HepG2 (cell line): ENCODE data around the gene ZNF853. TPM values are rescaled to one million over a fixed set of nuclear protein-coding genes. Genes with fewer than 3 reads are reported as not detected.

ENCODE experiments used
- ARNT ChIP-seq: fragments of 450-650 bp; IDR thresholded peaks from 2 replicates; pipeline ENCODE4 v1.6.1; 2017
- ARNTL ChIP-seq: sonication (generic); formaldehyde crosslinking; IDR thresholded peaks from 2 replicates; pipeline ENCODE4 v1.4.0; 2020; ENCODE audit warnings: mild to moderate bottlenecking, missing genetic modification reagents
- CENPX ChIP-seq: sonication (generic); formaldehyde crosslinking; IDR thresholded peaks from 2 replicates; pipeline ENCODE4 v1.9.0; 2021; ENCODE audit warnings: mild to moderate bottlenecking, missing genetic modification reagents, moderate library complexity
- ELF1 ChIP-seq: sonication (generic); formaldehyde crosslinking; IDR thresholded peaks from 2 replicates; pipeline ENCODE4 v1.4.0; 2020; ENCODE audit warnings: missing genetic modification reagents
- MED13 ChIP-seq: sonication (generic); formaldehyde crosslinking; IDR thresholded peaks from 2 replicates; pipeline ENCODE4 v1.5.0; 2020; ENCODE audit warnings: missing genetic modification reagents
- MTA1 ChIP-seq: sonication (generic); formaldehyde crosslinking; IDR thresholded peaks from 2 replicates; pipeline ENCODE4 v1.4.0; 2020; ENCODE audit warnings: missing genetic modification reagents, mild to moderate bottlenecking, borderline replicate concordance
- SRSF9 ChIP-seq: fragments of 200-400 bp; formaldehyde crosslinking; IDR thresholded peaks from 2 replicates; pipeline ENCODE4 v1.6.1; 2018; ENCODE audit warnings: borderline replicate concordance, mild to moderate bottlenecking, low read depth, low read length; ENCODE audit not compliant: insufficient read depth, poor library complexity, severe bottlenecking
- STAG1 ChIP-seq: sonication (generic); formaldehyde crosslinking; IDR thresholded peaks from 2 replicates; pipeline ENCODE4 v1.4.0; 2020; ENCODE audit warnings: missing genetic modification reagents
- ZKSCAN5 ChIP-seq: sonication (generic); formaldehyde crosslinking; IDR thresholded peaks from 2 replicates; pipeline ENCODE4 v1.5.1; 2020; ENCODE audit warnings: mild to moderate bottlenecking, missing genetic modification reagents
- ZNF225 ChIP-seq: sonication (generic); formaldehyde crosslinking; IDR thresholded peaks from 2 replicates; pipeline ENCODE4 v1.4.0; 2020; ENCODE audit warnings: mild to moderate bottlenecking, missing genetic modification reagents
- ZNF432 ChIP-seq: sonication (generic); formaldehyde crosslinking; IDR thresholded peaks from 2 replicates; pipeline ENCODE4 v1.5.0; 2020; ENCODE audit warnings: missing genetic modification reagents, mild to moderate bottlenecking, borderline replicate concordance
- ZNF768 ChIP-seq: sonication (generic); formaldehyde crosslinking; IDR thresholded peaks from 2 replicates; pipeline ENCODE4 v1.4.0; 2020; ENCODE audit warnings: missing genetic modification reagents
- ZNF878 ChIP-seq: sonication (generic); formaldehyde crosslinking; IDR thresholded peaks from 2 replicates; pipeline ENCODE4 v1.8.1; 2023; ENCODE audit warnings: mild to moderate bottlenecking, missing genetic modification reagents, moderate library complexity
- polyA plus RNA-seq, 8 experiments: library from polyadenylated mRNA; depleted of rRNA in 3 of 8; stranded (reverse) in 7 of 8; unstranded in 1 of 8; fragments of >200 nt; fragmentation: Illumina TruSeq in 4 of 8; extraction: Trizol in 4 of 8; gene quantifications; 2 replicates each; pipeline versions ENCODE4 v1.2.1 to v1.2.3, GENCODE V29; 2011 to 2016; ENCODE audit warnings: low read depth in 4 of 8, missing spikeins in 1 of 8, mixed read lengths in 1 of 8; ENCODE audit not compliant: insufficient read depth in 1 of 8
- total RNA-seq, 5 experiments: library from RNA; depleted of rRNA; stranded (reverse); fragments of >200 nt; fragmentation: Illumina TruSeq; extraction: Trizol; gene quantifications; 2 replicates each; pipeline ENCODE4 v1.2.3, GENCODE V29; 2016; ENCODE audit warnings: low read depth in 1 of 5
- TF ChIP-seq, protein P1 (sequence below): sonication (generic); formaldehyde crosslinking; IDR thresholded peaks from 2 replicates; pipeline ENCODE4 v1.5.1; 2020; ENCODE audit warnings: mild to moderate bottlenecking, missing genetic modification reagents, moderate library complexity
- TF ChIP-seq, protein P2 (sequence below): sonication (generic); formaldehyde crosslinking; IDR thresholded peaks from 2 replicates; pipeline ENCODE4 v1.4.0; 2020; ENCODE audit warnings: missing genetic modification reagents
- TF ChIP-seq, protein P3 (sequence below): conservative IDR thresholded peaks from 2 replicates; pipeline ENCODE4 v1.6.1; 2018; ENCODE audit warnings: missing genetic modification reagents
- TF ChIP-seq, protein P4 (sequence below): sonication (generic); formaldehyde crosslinking; IDR thresholded peaks from 2 replicates; pipeline ENCODE4 v1.5.1; 2020; ENCODE audit warnings: missing genetic modification reagents, mild to moderate bottlenecking, borderline replicate concordance
- TF ChIP-seq, protein P5 (sequence below): sonication (generic); formaldehyde crosslinking; IDR thresholded peaks from 2 replicates; pipeline ENCODE4 v1.4.0; 2020; ENCODE audit warnings: missing genetic modification reagents
- TF ChIP-seq, protein P6 (sequence below): sonication (generic); formaldehyde crosslinking; IDR thresholded peaks from 2 replicates; pipeline ENCODE4 v1.8.0; 2022; ENCODE audit warnings: mild to moderate bottlenecking, missing genetic modification reagents, borderline replicate concordance

The ZNF853 gene
- total and polyA plus RNA-seq, 2 of the 13 experiments (the other 11 are each of a cell fraction or from before 2014, with no cell fraction given) = 2.1 to 6.2 TPM

DNA sequence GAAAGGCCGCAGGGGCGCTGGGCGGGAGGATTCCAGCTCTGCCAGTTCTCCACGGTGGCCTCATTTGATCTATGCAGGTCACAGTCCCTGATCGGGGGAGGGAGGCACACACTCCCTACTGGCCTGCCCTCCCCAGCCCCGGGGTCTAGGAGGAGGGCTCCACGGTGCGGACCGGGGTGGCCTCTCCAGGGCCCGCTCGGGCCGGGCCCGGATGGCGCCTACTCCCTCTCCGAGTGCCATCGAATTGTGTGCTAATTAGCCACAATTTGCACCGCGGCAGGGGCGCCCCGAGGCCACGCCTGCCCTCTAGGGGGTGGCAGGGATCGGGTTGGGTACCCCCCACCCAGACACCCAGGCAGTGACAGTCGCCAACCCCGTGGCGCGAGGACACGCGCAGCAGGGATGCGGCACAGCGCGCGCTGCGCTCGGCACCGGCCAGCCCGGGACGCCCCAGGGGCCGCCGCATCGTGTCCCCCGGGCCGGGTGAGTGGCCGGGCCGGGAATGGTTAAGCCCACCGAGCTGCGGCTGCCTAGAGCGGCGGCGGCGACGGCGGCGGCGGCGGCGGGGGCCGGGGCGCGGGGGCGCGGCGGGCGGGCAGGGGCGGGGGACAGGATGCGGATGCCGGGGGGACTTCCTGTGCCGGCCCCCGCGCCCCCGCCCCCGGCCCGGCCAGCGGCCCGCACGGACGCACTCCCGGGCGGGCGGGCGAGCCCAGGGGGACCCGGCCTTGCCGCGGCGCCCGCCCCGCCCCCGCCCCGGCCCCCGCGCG lies at the start of gene ZNF853 (continued):
- TF ChIP-seq, protein P1, sequence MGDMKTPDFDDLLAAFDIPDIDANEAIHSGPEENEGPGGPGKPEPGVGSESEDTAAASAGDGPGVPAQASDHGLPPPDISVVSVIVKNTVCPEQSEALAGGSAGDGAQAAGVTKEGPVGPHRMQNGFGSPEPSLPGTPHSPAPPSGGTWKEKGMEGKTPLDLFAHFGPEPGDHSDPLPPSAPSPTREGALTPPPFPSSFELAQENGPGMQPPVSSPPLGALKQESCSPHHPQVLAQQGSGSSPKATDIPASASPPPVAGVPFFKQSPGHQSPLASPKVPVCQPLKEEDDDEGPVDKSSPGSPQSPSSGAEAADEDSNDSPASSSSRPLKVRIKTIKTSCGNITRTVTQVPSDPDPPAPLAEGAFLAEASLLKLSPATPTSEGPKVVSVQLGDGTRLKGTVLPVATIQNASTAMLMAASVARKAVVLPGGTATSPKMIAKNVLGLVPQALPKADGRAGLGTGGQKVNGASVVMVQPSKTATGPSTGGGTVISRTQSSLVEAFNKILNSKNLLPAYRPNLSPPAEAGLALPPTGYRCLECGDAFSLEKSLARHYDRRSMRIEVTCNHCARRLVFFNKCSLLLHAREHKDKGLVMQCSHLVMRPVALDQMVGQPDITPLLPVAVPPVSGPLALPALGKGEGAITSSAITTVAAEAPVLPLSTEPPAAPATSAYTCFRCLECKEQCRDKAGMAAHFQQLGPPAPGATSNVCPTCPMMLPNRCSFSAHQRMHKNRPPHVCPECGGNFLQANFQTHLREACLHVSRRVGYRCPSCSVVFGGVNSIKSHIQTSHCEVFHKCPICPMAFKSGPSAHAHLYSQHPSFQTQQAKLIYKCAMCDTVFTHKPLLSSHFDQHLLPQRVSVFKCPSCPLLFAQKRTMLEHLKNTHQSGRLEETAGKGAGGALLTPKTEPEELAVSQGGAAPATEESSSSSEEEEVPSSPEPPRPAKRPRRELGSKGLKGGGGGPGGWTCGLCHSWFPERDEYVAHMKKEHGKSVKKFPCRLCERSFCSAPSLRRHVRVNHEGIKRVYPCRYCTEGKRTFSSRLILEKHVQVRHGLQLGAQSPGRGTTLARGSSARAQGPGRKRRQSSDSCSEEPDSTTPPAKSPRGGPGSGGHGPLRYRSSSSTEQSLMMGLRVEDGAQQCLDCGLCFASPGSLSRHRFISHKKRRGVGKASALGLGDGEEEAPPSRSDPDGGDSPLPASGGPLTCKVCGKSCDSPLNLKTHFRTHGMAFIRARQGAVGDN (CRISPR knock-in tag) = peak; percentile 66
- TF ChIP-seq, protein P2, sequence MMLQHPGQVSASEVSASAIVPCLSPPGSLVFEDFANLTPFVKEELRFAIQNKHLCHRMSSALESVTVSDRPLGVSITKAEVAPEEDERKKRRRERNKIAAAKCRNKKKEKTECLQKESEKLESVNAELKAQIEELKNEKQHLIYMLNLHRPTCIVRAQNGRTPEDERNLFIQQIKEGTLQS (CRISPR knock-in tag) = no peak
- TF ChIP-seq STAG1 (CRISPR knock-in tag) (no peak), ZNF768 (peak; percentile 61; the same call in 1 of the 2 replicates), ARNTL (CRISPR knock-in tag) (no peak; the same call in 1 of the 2 replicates), MED13 (CRISPR knock-in tag) (no peak), SRSF9 (no peak), CENPX (CRISPR knock-in tag) (no peak), ARNT (no peak), ZKSCAN5 (CRISPR knock-in tag) (no peak), ELF1 (CRISPR knock-in tag) (no peak), ZNF225 (CRISPR knock-in tag) (peak; percentile 82; the same call in 1 of the 2 replicates), ZNF878 (CRISPR knock-in tag) (no peak), MTA1 (peak; percentile 78; the same call in 1 of the 2 replicates), ZNF432 (CRISPR knock-in tag) (no peak)
- TF ChIP-seq, protein P3, sequence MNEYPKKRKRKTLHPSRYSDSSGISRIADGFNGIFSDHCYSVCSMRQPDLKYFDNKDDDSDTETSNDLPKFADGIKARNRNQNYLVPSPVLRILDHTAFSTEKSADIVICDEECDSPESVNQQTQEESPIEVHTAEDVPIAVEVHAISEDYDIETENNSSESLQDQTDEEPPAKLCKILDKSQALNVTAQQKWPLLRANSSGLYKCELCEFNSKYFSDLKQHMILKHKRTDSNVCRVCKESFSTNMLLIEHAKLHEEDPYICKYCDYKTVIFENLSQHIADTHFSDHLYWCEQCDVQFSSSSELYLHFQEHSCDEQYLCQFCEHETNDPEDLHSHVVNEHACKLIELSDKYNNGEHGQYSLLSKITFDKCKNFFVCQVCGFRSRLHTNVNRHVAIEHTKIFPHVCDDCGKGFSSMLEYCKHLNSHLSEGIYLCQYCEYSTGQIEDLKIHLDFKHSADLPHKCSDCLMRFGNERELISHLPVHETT (CRISPR knock-in tag) = 0 out of 2 replicates have a peak, but pooled peaks have one; percentile 77
- TF ChIP-seq, protein P4, sequence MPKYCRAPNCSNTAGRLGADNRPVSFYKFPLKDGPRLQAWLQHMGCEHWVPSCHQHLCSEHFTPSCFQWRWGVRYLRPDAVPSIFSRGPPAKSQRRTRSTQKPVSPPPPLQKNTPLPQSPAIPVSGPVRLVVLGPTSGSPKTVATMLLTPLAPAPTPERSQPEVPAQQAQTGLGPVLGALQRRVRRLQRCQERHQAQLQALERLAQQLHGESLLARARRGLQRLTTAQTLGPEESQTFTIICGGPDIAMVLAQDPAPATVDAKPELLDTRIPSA (CRISPR knock-in tag) = no peak
- TF ChIP-seq, protein P5, sequence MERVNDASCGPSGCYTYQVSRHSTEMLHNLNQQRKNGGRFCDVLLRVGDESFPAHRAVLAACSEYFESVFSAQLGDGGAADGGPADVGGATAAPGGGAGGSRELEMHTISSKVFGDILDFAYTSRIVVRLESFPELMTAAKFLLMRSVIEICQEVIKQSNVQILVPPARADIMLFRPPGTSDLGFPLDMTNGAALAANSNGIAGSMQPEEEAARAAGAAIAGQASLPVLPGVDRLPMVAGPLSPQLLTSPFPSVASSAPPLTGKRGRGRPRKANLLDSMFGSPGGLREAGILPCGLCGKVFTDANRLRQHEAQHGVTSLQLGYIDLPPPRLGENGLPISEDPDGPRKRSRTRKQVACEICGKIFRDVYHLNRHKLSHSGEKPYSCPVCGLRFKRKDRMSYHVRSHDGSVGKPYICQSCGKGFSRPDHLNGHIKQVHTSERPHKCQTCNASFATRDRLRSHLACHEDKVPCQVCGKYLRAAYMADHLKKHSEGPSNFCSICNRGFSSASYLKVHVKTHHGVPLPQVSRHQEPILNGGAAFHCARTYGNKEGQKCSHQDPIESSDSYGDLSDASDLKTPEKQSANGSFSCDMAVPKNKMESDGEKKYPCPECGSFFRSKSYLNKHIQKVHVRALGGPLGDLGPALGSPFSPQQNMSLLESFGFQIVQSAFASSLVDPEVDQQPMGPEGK = peak; percentile 77
- TF ChIP-seq, protein P6, sequence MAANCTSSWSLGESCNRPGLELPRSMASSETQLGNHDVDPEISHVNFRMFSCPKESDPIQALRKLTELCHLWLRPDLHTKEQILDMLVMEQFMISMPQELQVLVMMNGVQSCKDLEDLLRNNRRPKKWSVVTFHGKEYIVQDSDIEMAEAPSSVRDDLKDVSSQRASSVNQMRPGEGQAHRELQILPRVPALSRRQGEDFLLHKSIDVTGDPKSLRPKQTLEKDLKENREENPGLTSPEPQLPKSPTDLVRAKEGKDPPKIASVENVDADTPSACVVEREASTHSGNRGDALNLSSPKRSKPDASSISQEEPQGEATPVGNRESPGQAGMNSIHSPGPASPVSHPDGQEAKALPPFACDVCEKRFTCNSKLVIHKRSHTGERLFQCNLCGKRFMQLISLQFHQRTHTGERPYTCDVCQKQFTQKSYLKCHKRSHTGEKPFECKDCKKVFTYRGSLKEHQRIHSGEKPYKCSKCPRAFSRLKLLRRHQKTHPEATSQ (CRISPR knock-in tag) = no peak
